Transverse colon (tissue), 4 donors: ENCODE data around the gene VPS13A. TPM values are rescaled to one million over a fixed set of nuclear protein-coding genes. Genes with fewer than 3 reads are reported as not detected.

Experiments used
- DNase-seq: peaks from one replicate; pipeline ENCODE4 v3.0.0-alpha.2; 2019
- H3K27ac ChIP-seq, 4 donors: fragments of 200-600 bp; sonication (generic); 2 replicates each; pipeline ENCODE4 v1.5.1; 2016 to 2018; ENCODE audit warnings: inconsistent platforms in 4 of 4
- H3K27me3 ChIP-seq: fragments of 200-600 bp; sonication (generic); 2 replicates; pipeline ENCODE4 v1.5.1; 2017; ENCODE audit warnings: inconsistent platforms
- H3K36me3 ChIP-seq, 4 donors: fragments of 200-600 bp; sonication (generic); 2 replicates each; pipeline ENCODE4 v1.5.1; 2017 to 2019; ENCODE audit warnings: inconsistent platforms in 4 of 4
- H3K4me1 ChIP-seq, 4 donors: fragments of 200-600 bp; sonication (generic); 2 replicates each; pipeline ENCODE4 v1.5.1; 2017 to 2020; ENCODE audit warnings: inconsistent platforms in 4 of 4
- H3K4me3 ChIP-seq, 4 donors: fragments of 200-600 bp; sonication (generic); 1 replicate in 1 of 4; 2 replicates in 3 of 4; pipeline versions ENCODE4 v1.5.1 to v1.6.1; 2017 to 2019; ENCODE audit warnings: inconsistent platforms in 4 of 4
- H3K9me3 ChIP-seq, 2 donors: fragments of 200-600 bp; sonication (generic); 2 replicates each; pipeline ENCODE4 v1.5.1; 2017 to 2019; ENCODE audit warnings: inconsistent platforms in 2 of 2
- EP300 ChIP-seq: sonication (generic); formaldehyde crosslinking; IDR thresholded peaks from one replicate; pipeline ENCODE4 v1.6.1; 2017; ENCODE audit warnings: antibody characterized with exemption, low read depth
- POLR2A ChIP-seq: fragments of 450-650 bp; IDR thresholded peaks from one replicate; pipeline ENCODE4 v1.6.1; 2016; ENCODE audit warnings: antibody characterized with exemption, mild to moderate bottlenecking, moderate library complexity
- POLR2AphosphoS5 ChIP-seq, 3 donors: sonication (generic); formaldehyde crosslinking; IDR thresholded peaks; one replicate each; pipeline ENCODE4 v1.6.1; 2016; ENCODE audit warnings: antibody characterized with exemption in 3 of 3
- WGBS, 2 donors: methylation state at CpG; one replicate each; pipeline ENCODE4 v1.1.5; 2018; ENCODE audit warnings: low coverage in 1 of 2; 5-methylcytosine and 5-hydroxymethylcytosine counted together
- in situ Hi-C, 4 donors: fragments of 200-750 bp; cut with MboI; loops; one replicate each; pipeline versions ENCODE4 v1.15.0 to v1.15.1; 2017; ENCODE audit warnings: low sequenced_read_pairs in 3 of 4, low pct_ligation_motif_present in 1 of 4, low pct_unique_long_range_greater_than_20kb in 1 of 4
- intact Hi-C: fragments of 100-400 bp; cut with DNase I; formaldehyde crosslinking; loops from one replicate; pipeline ENCODE4 v1.15.1; 2023; ENCODE audit warnings: low total_unique reads
- total RNA-seq, 4 donors: library from RNA; depleted of rRNA; stranded (reverse); fragments of >200 nt; gene quantifications; one replicate each; pipeline ENCODE4 v1.1.0, GENCODE V29; 2016
- TF ChIP-seq, protein P1 (sequence below), 5 experiments: fragments of 200-600 bp in 3 of 5; fragments of 450-650 bp in 2 of 5; sonication (generic) in 3 of 5; IDR thresholded peaks; 1 replicate in 2 of 5; 2 replicates in 3 of 5; pipeline ENCODE4 v1.5.1; 2016 to 2017; ENCODE audit warnings: antibody characterized with exemption in 5 of 5, inconsistent platforms in 3 of 5, mild to moderate bottlenecking in 2 of 5, moderate library complexity in 1 of 5

The VPS13A gene
- total RNA-seq, 4 donors from 2014 or later = 88.8 to 148 (median 115) TPM

DNA sequence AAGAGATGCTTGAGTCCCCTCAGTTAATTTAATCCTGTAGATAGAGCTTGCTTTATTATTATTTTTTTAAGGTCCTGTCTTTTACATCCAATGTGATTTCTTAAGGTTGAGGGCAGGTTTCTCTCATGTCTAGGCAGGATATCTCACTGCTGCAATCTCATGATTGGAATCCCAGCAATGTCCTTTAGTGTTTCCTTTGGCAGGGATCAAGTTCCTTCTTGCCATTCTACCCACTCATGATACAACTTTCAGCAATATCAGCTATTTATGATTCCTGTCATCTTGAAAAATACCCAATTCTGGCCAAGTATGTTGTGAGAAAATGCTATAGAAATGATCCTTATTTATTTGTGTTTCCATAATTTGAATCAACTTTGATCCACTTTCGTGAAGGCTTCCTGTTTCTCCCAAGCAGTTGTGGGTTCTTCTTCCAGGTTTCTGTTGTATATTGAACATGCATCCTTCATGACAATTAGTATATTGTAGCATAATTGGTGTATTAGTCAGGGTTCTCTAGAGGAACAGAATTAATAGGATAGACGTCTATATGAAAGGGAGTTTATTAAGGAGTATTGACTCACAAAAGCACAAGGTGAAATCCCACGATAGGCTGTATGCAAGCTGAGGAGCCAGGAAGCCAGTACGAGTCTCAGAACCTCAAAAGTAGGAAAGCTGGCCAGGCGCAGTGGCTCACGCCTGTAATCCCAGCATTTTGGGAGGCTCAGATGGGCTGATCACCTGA lies 18.4 kb upstream of the VPS13A start:
- WGBS, 2 donors = 82 to 97% methylated on average over 6 of the region's 6 CpGs
- DNase-seq = no peak
- Histone ChIP-seq H3K27ac (no peak overlapping the region), H3K9me3 (no peaks in the 10 kb centered on the region), H3K27me3 (no peaks in the 10 kb centered on the region), H3K4me1 (peaks cover 0 to 6% (median 0%) of the 10 kb centered on the region in 4 donors), H3K36me3 (no peaks in the 10 kb centered on the region), H3K4me3 (no peak overlapping the region)
- intact Hi-C loops (loop anchor here (10.0 kb wide), 1 partner anchor 714 kb away; no protein-coding TSS in a partner anchor), in situ Hi-C loops (loop anchor here in 1 of 4 donors (25.0 kb wide), 1 partner anchor 397 kb away; the partner anchor contains the start of gene PCA3)
- TF ChIP-seq EP300 (no peak), POLR2AphosphoS5 (IDR thresholded peaks at IDR 0.05) (no peak), POLR2A (no peak)
- TF ChIP-seq, protein P1, sequence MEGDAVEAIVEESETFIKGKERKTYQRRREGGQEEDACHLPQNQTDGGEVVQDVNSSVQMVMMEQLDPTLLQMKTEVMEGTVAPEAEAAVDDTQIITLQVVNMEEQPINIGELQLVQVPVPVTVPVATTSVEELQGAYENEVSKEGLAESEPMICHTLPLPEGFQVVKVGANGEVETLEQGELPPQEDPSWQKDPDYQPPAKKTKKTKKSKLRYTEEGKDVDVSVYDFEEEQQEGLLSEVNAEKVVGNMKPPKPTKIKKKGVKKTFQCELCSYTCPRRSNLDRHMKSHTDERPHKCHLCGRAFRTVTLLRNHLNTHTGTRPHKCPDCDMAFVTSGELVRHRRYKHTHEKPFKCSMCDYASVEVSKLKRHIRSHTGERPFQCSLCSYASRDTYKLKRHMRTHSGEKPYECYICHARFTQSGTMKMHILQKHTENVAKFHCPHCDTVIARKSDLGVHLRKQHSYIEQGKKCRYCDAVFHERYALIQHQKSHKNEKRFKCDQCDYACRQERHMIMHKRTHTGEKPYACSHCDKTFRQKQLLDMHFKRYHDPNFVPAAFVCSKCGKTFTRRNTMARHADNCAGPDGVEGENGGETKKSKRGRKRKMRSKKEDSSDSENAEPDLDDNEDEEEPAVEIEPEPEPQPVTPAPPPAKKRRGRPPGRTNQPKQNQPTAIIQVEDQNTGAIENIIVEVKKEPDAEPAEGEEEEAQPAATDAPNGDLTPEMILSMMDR (IDR thresholded peaks at IDR 0.05) = no peak

DNA sequence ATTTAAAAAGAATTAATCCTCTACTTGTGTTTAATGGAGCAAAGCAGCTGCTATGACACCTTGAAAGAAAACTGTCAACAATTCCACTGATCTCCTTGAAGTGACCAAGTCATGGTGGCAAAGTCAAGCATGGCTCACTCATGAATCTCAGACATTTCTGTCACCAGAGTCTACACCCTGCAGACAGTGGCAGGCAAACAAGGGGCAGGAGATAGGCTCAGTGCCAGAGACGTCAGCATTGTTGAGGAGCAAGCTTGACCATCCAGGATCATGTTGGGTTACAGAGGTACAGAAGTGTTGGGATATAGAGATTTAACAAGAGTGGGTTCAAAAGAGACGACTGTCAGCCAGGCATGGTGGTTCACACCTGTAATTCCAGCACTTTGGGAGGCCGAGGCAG lies 16.1 kb upstream of the VPS13A start:
- no peaks in the 10 kb centered on the region for H3K9me3 ChIP-seq
- H3K4me1 ChIP-seq = peaks cover 0 to 6% (median 0%) of the 10 kb centered on the region in 4 donors
- TF ChIP-seq, protein P1 (IDR thresholded peaks at IDR 0.05) = no peak
- TF ChIP-seq EP300 (no peak), POLR2A (no peak), POLR2AphosphoS5 (IDR thresholded peaks at IDR 0.05) (no peak)
- in situ Hi-C loops = loop anchor here in 1 of 4 donors (25.0 kb wide), 1 partner anchor 399 kb away; the partner anchor contains the start of gene PCA3
- no peak overlapping the region for H3K4me3 ChIP-seq
- no peak for DNase-seq
- WGBS, 2 donors = 72 to 80% methylated on average over 1 to 3 of the region's 3 CpGs
- H3K27ac ChIP-seq = no peak overlapping the region
- intact Hi-C loops = loop anchor here (10.0 kb wide), 1 partner anchor 54 kb away; no protein-coding TSS in a partner anchor
- H3K27me3 ChIP-seq = no peaks in the 10 kb centered on the region
- H3K36me3 ChIP-seq = no peaks in the 10 kb centered on the region

DNA sequence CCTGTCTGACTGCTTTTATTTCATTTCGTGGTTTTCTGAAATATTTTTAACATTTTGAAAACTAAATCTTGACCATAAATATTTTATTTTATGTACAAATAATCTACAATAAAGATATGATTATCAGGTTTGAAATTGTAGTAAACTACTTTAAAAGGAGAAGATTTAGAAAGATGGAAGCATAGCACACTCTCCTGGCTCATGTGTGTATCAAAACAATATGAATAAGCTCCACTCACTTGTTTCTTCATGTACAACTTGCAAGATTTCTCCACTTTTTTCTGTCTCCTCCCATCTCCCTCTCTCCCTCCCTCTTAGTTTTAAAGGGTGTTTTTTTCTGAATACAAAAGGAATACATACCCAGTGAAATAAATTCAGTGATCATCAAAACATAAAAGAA lies 15.4 kb upstream of the VPS13A start:
- no peak overlapping the region for H3K4me3 ChIP-seq
- H3K9me3 ChIP-seq = no peaks in the 10 kb centered on the region
- peaks cover 0 to 4% (median 0%) of the 10 kb centered on the region in 4 donors for H3K4me1 ChIP-seq
- no peaks in the 10 kb centered on the region for H3K36me3 ChIP-seq
- DNase-seq = no peak
- intact Hi-C loops (loop anchor here (10.0 kb wide), 1 partner anchor 53 kb away; no protein-coding TSS in a partner anchor), in situ Hi-C loops (loop anchor here in 1 of 4 donors (25.0 kb wide), 1 partner anchor 400 kb away; the partner anchor contains the start of gene PCA3)
- H3K27ac ChIP-seq = no peak overlapping the region
- 53 to 64% methylated on average over 1 of the region's 1 CpG for WGBS, 2 donors
- H3K27me3 ChIP-seq = no peaks in the 10 kb centered on the region
- TF ChIP-seq POLR2A = no peak
- TF ChIP-seq, protein P1 (IDR thresholded peaks at IDR 0.05) = no peak
- no peak for TF ChIP-seq EP300
- TF ChIP-seq POLR2AphosphoS5 (IDR thresholded peaks at IDR 0.05) = no peak

DNA sequence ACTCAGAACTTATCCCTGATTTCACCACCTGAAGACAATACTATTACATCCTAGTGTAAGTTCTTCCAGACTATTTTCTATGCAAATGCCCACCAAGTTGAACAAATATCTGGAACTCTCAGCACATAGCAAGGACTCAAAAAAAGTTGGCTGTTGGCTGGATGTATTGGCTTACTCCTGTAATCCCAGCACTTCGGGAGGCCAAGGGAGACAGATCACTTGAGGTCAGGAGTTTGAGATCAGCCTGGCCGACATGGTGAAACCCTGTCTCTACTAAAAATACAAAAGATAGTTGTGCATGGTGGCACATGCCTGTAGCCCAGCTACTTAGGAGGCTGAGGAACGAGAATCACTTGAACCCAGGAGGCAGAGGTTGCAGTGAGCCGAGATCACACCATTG lies 15.0 kb upstream of the VPS13A start:
- Histone ChIP-seq H3K9me3 (no peaks in the 10 kb centered on the region), H3K27ac (no peak overlapping the region), H3K4me1 (peaks cover 0 to 3% (median 0%) of the 10 kb centered on the region in 4 donors), H3K4me3 (no peak overlapping the region), H3K27me3 (no peaks in the 10 kb centered on the region), H3K36me3 (no peaks in the 10 kb centered on the region)
- TF ChIP-seq POLR2A = no peak
- DNase-seq = no peak
- WGBS, 2 donors = 85 to 100% methylated on average over 2 to 4 of the region's 4 CpGs
- in situ Hi-C loops (loop anchor here in 1 of 4 donors (25.0 kb wide), 1 partner anchor 400 kb away; the partner anchor contains the start of gene PCA3), intact Hi-C loops (loop anchor here (10.0 kb wide), 1 partner anchor 52 kb away; no protein-coding TSS in a partner anchor)
